NCI-H2081 treated with DMSO at 0.1 percent for 48 hours (cell line): ENCODE measurements around the gene NHLRC4.

Experiments
- DNase-seq: peaks from one replicate; lab custom pipeline; 2025; lab: John Stamatoyannopoulos, UW

Gene NHLRC4

DNA sequence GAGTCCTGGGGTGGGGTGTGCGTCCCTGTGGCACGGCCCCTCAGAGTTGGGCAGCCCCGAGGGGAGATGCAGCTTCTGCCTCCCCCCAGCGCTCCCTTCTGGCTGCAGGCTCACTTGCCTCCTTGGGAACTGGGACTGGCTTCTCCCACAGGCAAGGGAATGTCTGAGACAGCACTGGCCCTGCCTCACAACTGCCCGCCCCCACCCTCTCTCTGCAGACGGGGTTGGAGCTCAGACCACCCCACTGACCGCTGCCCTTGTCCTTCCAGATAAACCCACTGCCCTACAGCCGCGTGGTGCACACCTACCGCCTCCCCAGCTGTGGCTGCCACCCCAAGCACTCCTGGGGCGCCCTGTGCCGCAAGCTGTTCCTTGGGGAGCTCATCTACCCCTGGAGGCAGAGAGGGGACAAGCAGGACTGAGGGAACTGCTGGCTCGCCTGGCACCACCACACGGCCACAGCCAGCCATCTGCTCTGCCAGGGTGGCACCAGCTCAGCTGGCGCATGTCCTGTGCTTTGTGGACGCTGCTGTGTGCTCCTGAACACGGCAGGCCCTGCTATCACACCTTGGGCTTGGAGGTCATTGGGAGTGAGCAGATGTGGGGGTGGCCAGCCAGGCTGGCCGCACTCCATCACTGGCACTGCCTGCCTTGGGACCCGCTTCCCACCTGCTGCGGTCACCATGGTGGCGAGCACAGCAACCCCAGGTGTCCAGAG is 16.0 kb downstream of the NHLRC4 start:
- DNase-seq = no peak

DNA sequence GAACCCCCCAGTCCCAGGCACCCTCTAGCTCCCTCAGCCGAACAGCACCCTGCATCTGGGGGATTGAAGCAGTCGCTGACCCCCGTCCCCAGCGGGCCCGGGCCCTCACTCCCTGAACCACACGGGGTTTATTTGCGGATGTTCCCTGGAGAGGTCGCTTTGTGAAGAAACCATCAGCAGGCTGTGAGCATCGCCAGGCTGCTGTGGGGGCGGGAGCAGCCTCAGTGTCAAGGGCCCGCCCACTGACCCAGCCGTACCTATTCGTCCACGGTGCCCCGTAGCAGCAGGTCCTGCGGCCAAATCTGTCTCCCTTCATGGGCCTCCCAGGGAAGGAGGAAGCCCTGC is 16.6 kb downstream of the NHLRC4 start:
- DNase-seq = no peak

DNA sequence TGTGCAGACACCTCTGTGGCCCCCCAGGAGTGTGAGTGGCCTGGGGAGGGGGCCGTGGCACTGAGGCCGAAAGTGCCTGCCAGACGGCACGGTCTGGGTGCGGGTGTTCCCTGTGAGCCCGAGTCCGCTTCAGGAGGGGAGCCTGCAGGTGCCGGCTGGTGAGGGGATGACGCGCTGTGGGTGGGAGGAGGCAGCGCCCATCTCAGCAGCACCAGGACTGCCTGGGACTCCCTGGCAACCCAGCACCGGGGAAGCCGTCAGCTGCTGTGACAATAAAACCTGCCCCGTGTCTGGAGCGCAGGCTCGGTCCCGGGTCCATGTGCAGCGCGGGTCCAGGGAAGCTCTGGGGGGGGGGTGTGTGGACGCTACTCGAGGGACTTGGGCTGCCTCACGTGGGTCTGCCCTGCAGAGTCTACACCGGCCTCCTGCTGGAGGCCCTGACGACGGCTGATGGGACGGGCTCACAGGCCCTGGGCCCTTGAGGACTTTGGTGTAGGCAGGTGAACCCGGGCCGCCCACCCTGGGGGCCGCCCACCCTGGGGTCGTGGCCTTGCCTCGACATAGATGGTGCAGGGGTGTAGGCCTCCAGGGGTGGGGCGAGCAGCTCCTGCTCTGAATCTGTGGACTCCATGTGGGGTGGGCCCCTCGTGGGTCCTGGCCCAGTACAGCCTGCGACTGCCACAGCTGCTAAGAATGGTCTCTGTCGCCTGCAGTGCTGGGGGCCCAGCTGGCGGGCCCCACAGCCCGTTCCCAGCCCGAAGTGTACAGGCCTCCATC is 17.2 kb downstream of the NHLRC4 start:
- DNase-seq = no peak

DNA sequence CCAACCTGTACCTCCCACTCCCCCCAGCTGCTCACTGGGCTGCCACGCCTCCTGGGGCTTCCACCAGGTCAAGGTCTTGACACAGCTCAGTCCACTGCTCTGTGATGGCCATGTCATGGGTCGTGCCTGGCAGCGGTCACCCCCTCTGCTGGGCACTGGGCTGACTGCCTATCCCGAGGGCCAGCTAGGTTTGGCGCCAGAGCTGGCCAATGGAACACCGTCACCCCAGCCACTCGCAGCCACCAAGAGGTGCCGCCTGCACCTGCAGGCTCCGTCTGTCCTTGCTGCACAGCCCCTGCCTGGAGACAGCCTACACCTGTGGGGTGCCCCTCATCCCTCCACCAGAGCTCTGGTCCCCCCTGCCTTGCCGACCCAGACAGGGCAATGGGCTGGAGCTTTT is 18.5 kb downstream of the NHLRC4 start:
- DNase-seq = no peak

DNA sequence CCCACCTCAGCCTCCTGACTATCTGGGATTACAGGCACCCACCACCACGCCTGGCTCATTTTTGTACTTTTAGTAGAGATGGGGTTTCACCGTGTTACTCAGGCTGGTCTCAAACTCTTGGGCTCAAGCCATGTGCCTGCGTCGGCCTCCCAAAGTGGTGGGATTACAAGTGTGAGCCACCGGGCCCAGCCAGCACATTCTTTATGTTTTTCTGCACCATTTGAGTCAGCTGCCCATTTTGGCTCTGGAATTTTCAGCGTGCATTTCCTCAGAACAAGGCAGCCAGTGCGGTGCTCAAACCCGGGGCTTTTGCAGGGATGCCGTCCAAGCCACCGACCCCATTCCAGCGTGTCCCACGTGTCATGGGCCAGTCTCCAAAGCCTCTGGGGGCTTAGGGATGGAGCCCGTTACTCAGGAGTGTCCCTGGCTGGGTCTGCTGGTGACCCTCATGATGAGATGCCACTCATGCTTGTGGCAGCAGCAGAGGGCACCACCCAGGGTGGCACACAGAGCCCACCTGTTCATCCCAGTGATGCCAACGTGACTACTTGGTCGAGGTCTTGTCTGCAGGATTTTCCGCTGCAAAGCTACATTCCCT is 19.3 kb downstream of the NHLRC4 start:
- no peak for DNase-seq

DNA sequence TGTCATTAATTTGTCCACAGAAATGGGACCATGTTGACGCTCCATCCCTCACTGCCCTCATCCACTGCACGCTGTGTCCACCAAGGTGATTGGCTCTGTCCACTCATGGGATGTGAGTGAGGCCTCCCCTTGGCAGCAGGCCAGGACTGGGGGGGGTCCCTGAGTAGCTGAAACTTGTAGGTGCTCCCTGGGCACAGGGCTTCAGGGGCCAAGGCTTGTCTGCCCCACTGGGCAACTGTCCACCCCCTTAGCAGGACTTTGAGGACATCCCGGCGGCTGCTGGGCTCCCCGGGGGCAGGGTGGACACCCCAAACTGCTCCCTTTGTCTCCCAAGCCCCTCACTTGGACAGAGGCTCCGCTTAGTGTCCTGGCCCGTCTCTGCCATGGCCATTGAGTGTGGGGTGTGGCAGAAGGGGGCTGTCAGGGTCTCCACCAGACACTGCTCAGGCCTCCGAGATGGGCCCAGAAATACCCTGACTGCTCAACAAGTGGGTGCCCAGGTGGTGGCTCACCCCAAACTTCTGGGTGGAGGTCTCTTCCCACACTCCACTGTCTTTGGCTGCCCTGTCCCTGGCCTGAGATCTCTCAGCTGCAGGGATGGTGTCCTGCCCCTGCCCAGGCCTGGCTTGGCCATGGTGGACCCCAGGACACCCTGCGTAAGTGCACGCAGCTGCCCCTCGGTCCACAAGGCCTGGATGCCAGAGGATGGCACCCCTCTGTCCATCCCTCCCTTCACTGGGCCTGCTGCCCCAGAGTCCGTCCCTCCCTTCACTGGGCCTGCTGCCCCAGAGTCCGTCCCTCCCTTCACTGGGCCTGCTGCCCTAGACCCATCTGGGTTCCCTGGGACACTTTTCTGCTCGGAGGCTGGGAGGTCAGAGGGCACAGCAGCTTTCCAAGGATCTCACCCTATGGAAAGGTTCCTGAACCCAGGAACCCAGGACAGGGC is 20.1 kb downstream of the NHLRC4 start:
- no peak for DNase-seq

DNA sequence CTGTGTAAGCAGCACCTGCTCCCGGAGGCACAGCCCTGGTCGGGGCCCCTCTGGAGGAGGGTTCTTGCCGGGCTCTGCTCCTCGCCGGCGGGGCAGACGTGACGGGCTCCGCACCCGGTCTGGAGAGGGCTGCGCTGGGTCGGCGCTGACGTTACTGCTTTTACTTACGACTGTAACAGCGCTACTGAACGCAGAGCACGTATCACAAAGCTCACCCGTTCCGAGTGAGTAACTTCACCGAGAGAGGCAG is 21.8 kb downstream of the NHLRC4 start:
- no peak for DNase-seq

DNA sequence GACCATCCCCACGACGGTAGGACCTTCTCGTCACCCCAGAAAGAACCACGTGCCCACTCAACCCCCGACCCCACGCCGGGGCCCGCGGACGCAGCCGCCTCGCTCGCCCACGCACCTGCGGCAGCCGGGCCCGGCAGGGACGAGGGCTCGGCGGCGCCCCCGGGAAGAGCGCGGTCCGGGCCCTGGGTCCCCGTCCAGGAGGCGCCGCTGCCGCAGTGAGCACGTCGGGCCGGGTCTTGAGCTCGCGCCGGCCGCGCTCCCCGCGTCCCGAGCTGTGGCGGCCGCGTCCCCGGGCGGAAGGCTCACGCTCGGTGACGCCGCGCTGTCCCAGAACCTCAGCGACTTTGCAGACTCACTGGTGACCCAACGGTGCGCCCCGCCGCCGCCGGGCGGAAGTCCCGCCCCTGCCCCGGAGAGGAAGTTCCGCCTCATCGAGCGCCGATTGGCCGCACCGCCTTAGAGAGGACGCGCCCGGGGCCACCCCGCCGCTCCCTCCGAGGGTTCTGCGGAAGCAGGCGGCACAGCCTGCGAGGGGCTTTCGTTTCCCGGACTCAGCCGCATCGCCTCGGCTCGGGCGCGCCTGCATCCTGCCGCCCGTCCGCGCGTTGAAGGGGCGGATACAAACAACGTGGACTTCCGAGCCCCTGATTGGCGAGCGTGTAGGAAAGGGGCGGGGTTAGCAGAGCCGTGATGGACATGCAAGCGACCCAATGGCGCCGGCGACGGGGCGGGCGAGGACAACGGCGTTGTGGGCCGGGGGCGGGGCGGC is 22.3 kb downstream of the NHLRC4 start:
- peak; percentile 82 for DNase-seq

DNA sequence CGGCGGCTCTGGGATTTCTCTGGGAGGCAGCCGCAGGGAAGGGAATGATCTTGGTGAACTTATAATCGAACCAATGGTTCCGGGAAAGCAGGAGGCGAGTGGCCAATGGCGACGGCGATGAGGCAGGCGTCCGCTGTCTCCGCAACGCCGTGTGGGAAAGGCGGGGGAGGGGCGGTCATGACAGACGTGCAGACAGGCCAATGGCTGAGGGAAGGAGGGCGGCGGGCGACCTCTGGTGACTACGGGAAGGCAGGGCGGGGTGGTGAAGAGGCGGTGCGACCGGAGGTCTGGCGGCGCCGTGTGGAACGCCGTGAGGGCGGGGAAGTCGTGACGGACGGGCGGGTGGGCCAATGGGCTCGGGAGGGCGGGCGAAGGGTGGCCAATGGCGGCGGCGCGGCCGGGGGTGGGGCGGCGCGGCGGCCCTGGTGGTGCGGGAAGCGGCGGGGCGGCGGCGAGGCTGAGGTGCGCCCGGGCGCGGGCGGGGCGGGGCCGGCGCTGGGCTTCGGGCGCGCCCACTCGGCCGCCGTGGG is 22.9 kb downstream of the NHLRC4 start, which contains the start of gene RAB40C:
TSS of gene RAB40C (plus strand) at position 409 of the 530 bp plus-strand sequence. CDS start 226 bp downstream, outside the sequence.
- peak; percentile 84 for DNase-seq

DNA sequence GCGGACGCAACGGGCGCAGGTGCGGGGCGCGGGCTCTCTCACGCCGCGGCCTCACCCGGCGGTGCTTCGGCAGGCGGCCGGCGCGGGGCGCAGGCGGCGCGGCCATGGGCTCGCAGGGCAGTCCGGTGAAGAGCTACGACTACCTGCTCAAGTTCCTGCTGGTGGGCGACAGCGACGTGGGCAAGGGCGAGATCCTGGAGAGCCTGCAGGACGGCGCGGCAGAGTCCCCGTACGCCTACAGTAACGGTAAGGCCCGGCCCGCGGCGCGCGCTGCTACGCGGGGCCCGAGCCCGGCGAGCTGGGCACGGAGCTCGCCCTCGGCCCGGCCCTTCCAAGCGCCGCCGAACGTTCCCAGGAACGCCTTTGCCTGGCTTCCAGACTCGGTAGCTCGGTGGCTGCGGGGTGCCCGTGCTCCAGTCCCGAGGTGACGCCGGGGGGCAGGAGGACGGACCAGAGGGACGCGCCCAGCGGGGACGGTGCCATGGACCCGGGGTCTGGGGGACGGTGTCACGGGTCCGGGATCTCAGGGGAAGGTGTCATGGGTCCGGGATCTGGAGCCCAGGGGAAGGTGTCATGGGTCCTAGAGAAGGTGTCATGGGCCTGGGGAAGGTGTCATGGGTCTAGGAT is 23.5 kb downstream of the NHLRC4 start:
- DNase-seq = no peak

DNA sequence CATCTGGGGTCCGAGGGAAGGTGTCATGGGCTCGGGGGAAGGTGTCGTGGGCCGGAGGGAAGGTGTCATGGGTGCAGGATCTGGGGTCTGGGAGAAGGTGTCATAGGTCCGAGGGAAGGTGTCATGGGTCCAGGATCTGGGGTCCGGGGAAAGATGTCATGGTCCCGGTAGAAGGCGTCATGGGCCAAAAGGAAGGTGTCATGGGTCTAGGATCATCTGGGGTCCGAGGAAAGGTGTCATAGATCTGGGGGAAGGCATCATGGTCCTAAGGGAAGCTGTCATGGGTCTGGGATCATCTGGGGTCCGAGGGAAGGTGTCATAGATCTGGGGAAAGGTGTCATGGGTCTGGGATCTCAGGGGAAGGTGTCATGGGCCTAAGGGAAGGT is 24.0 kb downstream of the NHLRC4 start:
- DNase-seq = no peak

DNA sequence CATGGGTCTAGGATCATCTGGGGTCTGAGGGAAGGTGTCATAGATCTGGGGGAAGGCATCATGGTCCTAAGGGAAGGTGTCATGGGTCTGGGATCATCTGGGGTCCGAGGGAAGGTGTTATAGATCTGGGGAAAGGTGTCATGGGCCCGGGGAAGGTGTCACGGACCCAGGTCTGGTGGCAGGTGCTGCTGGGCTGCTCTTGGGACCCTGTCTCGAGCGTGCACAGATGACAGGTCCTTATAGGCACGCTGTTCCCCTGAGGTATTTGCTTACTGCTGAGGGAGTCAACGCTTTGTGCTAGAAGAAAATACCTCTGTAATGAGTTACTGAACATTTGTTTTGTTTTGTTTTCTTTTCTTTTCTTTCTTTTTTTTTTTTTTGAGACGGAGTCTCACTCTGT is 24.4 kb downstream of the NHLRC4 start:
- DNase-seq = no peak

DNA sequence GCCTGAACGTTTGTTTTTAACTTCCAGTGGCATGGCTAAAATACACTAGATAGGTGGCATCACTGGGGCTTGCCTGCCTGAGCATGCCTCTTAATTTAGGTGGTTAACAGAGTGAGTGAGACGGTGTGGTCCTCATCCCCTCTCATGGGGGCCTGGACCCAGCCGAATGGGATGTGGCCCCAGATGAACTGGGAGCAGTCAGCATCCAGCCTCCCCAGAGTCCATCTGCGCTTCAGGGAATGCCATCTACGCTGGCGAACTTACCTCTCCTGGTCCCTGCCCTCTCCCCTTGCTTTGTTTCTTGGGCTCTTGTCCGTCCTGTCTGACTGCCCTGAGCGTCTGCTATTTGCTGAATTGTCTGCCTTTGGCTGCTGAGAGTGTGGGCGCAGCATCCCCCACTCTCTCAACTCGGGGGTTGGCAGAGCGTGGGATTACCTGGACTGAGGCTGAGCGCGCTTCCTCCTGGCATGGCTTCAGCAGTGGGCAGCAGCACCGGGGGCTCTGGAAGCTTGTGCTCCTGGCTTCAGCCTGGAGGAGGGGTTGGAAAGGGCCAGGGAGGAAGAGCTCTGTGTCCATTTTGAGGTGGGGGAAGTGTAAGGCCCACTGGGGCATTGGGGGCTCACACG is 25.2 kb downstream of the NHLRC4 start:
- no peak for DNase-seq

DNA sequence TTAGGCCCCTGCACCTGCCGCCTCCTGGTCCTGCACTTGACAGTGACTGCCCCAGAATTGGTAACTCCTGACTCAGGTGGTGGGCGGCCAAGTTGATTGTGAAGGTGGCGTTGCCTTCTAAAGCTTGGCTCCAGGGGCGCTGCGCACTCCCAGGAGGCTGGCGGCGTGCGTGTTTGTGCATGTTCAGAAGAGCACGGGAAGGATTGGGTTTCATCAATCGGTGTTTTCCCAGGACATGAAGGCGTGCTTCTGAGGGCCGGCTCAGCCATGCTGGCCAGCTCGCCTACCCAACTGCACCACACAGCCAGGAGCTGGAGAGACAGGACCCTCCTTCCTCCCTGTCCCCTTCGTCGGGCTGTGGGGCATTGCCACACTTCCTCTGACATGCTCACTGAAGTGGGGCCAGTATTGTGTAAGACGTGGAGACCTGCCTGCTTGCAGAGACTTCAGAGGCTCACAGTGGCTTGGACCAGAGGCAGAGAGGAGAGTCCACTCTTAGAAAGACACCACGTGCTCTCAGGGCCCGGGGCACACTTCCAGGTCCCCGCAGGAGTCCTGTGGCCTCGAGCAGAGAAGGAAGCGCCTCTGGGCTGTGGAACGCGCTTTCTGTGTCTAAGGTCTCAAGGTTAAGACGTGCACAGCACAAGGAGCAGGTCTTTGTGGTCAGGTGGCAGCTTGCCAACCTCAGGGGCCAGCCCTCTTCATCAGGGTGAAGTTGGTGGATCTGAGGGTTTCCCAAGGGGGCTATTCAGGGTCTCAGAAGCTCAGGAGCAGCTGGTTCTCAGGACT is 25.9 kb downstream of the NHLRC4 start:
- DNase-seq = no peak

DNA sequence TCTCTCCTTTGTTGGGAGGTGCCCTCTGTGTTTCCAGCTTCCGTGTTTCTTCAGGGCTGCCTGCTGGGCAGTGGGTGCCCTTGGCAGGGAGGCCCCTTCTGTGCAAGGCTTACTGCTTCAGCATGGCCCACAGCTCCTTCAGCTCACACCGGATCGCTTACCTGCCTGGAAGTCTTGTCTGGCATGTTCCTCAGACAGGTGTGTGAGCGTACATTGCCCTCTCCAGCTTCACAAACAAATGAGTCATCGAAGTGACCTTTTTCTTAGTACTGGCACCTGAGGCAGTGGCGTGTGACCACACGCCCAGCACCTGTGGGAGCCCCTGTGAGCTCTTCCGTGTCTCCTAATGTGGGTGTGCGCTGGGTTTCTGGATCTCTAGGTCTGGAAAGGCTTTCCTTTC is 26.6 kb downstream of the NHLRC4 start:
- no peak for DNase-seq

DNA sequence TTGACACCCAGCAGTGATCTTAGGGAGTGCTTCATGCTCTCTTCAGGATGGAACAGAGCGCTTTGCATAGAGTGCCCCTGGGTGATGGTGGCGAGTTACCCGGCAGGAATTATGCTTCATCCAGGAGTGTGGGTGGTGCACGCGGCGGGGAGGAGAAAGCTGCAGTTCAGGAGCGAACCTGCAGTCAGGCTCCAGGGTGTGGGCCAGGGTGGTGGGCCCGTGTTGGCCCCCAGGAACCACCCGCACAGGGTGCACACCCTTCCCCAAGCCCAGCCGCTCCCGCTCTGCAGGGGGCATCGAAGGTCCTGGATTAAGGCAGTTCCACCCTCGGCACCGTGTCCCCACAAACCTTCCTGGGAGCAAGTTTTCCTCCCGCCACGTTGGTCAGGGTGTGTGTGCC is 27.0 kb downstream of the NHLRC4 start:
- no peak for DNase-seq

DNA sequence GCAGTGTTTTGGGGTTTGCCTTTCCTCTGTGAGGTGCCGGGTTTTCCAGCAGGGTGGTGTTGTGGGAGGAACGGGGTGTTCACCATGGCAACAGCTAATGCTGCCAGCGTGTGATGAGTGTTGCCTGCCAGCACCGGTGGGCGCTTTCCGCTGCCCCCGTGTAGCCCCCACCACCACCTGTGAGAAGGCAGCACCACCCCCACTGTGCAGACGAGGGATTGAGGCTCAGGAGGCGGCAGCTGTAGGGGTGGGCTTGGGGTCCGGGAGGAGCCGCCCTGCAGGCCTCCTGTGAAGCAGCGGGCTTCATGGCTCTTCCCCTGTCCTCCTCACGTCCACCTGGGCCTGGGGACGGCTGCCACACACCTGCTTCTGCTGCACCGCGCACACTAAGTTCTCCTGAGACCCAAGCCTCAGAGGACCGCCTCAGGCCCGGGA is 28.3 kb downstream of the NHLRC4 start:
- no peak for DNase-seq

DNA sequence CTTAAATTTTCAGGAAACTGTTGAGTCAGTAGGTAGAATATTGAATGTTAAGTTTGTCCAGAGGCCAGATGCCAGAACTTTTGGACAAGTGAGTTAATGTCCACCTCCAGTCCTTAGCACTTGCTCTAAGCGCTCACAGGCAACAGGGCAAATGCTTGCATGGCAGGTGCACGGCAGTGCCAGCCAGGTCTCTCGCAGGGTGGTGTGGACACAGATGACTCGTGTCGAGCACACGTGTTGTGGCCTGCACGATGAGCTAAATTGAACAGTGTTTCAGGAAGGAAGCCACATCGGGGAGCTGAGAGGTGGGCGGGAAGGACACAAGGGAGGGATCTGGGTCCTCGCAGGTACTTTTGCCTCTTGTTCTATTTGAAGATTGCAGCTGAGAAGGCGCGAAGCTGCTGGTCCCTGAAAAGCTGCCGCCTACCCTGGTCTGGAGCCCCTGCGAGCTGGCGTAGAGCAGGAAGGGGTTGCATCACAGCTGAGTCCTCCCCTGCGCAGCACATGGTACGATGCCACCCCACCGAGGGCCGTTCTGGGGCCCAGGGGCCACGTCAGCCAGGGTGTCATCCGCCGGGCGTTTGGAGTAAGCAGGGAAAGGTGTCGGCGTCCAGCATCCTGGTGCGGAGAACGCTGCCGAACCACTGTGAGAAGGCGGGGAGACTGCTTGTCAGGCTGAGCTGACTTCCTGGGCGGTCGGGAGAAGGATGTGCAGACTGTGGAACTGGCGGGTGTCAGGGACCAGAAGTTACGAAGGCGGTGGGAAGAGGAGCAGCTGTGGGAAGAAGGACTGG is 29.3 kb downstream of the NHLRC4 start:
- DNase-seq = no peak

DNA sequence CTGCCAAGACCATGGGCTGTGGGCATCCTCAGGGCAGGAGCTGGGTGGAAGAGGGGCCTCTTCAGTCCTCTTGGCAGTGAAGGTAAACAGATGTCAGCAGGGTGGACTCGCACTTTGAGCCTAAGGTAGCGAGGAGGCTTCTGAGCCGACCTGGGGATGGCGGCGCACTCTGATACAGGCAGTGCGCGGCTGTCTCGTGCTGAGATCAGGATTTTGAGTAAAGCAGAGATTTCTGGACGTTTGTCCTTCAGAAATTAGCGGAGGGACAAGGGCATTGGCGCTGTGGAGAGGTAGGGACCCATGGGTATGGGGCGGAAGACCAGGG is 29.9 kb downstream of the NHLRC4 start:
- no peak for DNase-seq
